K562 (cell line): ENCODE data around the gene FUZ. TPM values are rescaled to one million over a fixed set of nuclear protein-coding genes. Genes with fewer than 3 reads are reported as not detected.

Experiments
- DMBX1 ChIP-seq: fragments of 250-450 bp; sonication (Bioruptor Pico); IDR thresholded peaks from 2 replicates; pipeline ENCODE4 v1.8.0; 2022; ENCODE audit warnings: inconsistent platforms, mild to moderate bottlenecking, moderate library complexity, borderline replicate concordance
- ELF4 ChIP-seq: fragments of 450-650 bp; formaldehyde crosslinking; IDR thresholded peaks from 2 replicates; pipeline ENCODE4 v1.4.0; 2022; ENCODE audit warnings: missing genetic modification characterization
- LARP7 ChIP-seq: fragments of 450-650 bp; IDR thresholded peaks from 2 replicates; pipeline ENCODE4 v1.6.1; 2016
- MLLT1 ChIP-seq, 2 experiments: fragments of 450-650 bp; IDR thresholded peaks; 2 replicates each; pipeline ENCODE4 v1.6.1; 2016
- MTA3 ChIP-seq: fragments of 450-650 bp; formaldehyde crosslinking; IDR thresholded peaks from 2 replicates; pipeline ENCODE4 v1.6.1; 2017; ENCODE audit warnings: mild to moderate bottlenecking, borderline replicate concordance
- NFYB ChIP-seq: IDR thresholded peaks from 2 replicates; pipeline ENCODE4 v1.6.1; 2011; ENCODE audit warnings: mild to moderate bottlenecking, moderate library complexity; ENCODE audit not compliant: insufficient read length; ENCODE audit errors: extremely low read depth
- POLR2B ChIP-seq: fragments of 450-650 bp; IDR thresholded peaks from 2 replicates; pipeline ENCODE4 v1.6.1; 2018; ENCODE audit warnings: low read depth; ENCODE audit not compliant: partially characterized antibody
- SMAD2 ChIP-seq: fragments of 150-350 bp; IDR thresholded peaks from 2 replicates; pipeline ENCODE4 v1.6.1; 2014; ENCODE audit warnings: low read depth, mild to moderate bottlenecking, low read length
- SMARCE1 ChIP-seq: fragments of 450-650 bp; IDR thresholded peaks from 2 replicates; pipeline ENCODE4 v1.7.1; 2016; ENCODE audit warnings: mild to moderate bottlenecking
- STAT5A ChIP-seq: IDR thresholded peaks from 2 replicates; pipeline ENCODE4 v1.6.1; 2012; ENCODE audit warnings: low read length, inconsistent platforms, borderline replicate concordance
- TBL1XR1 ChIP-seq, 2 experiments: IDR thresholded peaks; 2 replicates each; pipeline ENCODE4 v1.6.1; 2012; ENCODE audit warnings: improper control_type of control experiment in 2 of 2, low read length in 2 of 2, mild to moderate bottlenecking in 1 of 2
- TRIM28 ChIP-seq: fragments of 450-650 bp; IDR thresholded peaks from 2 replicates; pipeline ENCODE4 v1.6.1; 2017
- ZBTB7A ChIP-seq: IDR thresholded peaks from 2 replicates; pipeline ENCODE4 v1.6.1; 2011; ENCODE audit warnings: low read depth, mild to moderate bottlenecking, low read length, moderate library complexity, borderline replicate concordance; ENCODE audit not compliant: control insufficient read depth
- ZFX ChIP-seq: sonication (generic); formaldehyde crosslinking; IDR thresholded peaks from 2 replicates; pipeline ENCODE4 v1.8.0; 2022; ENCODE audit warnings: mild to moderate bottlenecking, missing genetic modification reagents, moderate library complexity
- polyA plus RNA-seq, 8 experiments: library from polyadenylated mRNA; depleted of rRNA in 4 of 8; stranded (reverse) in 5 of 8; unstranded in 3 of 8; fragments of >200 nt; fragmentation: Nextera tagmentation in 2 of 8; fragmentation: Illumina TruSeq in 1 of 8; extraction: Ambion mirVana in 2 of 8; extraction: Trizol in 1 of 8; gene quantifications; 2 replicates each; pipeline versions ENCODE4 v1.2.1 to v1.2.3, GENCODE V29; 2011 to 2014; ENCODE audit warnings: inconsistent platforms in 1 of 8, missing spikeins in 1 of 8
- total RNA-seq, 7 experiments: library from RNA; depleted of rRNA in 6 of 7; stranded (reverse); fragments of >200 nt in 6 of 7; fragmentation: Illumina TruSeq in 2 of 7; extraction: Trizol in 2 of 7; gene quantifications; 2 replicates each; pipeline versions ENCODE4 v1.2.1 to v1.2.3, GENCODE V29; 2011 to 2021; ENCODE audit warnings: low replicate concordance in 1 of 7
- TF ChIP-seq, protein P1 (sequence below): fragments of 250-450 bp; sonication (Bioruptor Pico); IDR thresholded peaks from 2 replicates; pipeline ENCODE4 v1.8.0; 2022; ENCODE audit warnings: moderate library complexity, mild to moderate bottlenecking, inconsistent platforms

The FUZ gene
- total and polyA plus RNA-seq, 9 of the 15 experiments (the other 6 are each of a cell fraction or from before 2014, with no cell fraction given), result 0.17 to 7.6 (median 3.6) TPM; not detected in 1

DNA sequence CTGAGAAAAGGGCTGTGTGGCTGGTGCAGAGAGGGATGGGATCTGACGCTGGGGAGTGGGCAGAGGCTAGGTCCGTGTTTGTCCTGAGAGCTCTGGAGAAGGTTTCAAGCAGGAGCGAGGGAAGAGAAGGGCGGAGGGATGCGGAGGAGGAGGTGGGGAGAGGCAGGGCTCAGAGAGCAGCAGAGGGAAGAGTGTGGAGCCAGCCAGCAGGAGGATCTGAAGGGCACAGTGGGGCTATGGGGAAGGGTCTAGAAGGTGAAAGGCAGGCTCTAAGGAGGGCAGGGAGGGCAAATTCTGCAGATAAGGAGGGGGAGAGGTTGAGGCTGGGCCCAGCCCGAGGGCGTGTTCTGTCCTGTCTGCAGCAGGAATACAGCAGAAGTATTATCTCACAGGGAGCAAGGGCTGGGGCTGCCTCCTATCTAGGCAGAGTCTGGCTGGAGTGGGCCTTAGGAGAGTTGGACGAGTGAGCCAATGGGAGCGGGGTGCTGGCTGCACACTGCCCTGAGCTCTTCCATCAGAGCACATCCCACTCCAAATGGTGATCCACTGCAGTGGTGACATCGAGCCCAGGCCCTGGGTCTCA, 40.2 kb downstream of the FUZ start (continued):
- TF ChIP-seq MLLT1 (IDR thresholded peaks at IDR 0.05), result no peak
- TF ChIP-seq SMARCE1, result 0 out of 2 replicates have a peak, but pooled peaks have one; percentile 17
- TF ChIP-seq TRIM28, result peak; percentile 39; the same call in 1 of the 2 replicates
- TF ChIP-seq LARP7, result 0 out of 2 replicates have a peak, but pooled peaks have one; percentile 28
- peak; percentile 39 for TF ChIP-seq NFYB
- TF ChIP-seq STAT5A, result no peak
- TF ChIP-seq POLR2B, result peak; percentile 43
- TF ChIP-seq, protein P1, sequence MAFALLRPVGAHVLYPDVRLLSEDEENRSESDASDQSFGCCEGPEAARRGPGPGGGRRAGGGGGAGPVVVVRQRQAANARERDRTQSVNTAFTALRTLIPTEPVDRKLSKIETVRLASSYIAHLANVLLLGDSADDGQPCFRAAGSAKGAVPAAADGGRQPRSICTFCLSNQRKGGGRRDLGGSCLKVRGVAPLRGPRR (CRISPR knock-in tag), result no peak
- no peak for TF ChIP-seq MTA3
- TF ChIP-seq ZBTB7A, result peak; percentile 23; the same call in 1 of the 2 replicates
- TF ChIP-seq ELF4, result peak; percentile 84
- TF ChIP-seq TBL1XR1 (IDR thresholded peaks at IDR 0.05; ENCODE audit: low read length in 2 of 2), result no peak
- TF ChIP-seq DMBX1, result no peak
- TF ChIP-seq ZFX (CRISPR knock-in tag), result 0 out of 2 replicates have a peak, but pooled peaks have one; percentile 19
- TF ChIP-seq SMAD2, result no peak
